HG03521 (cell line): ENCODE measurements around the gene PIBF1.
A peak's percentile ranks its signal among the peaks of the same experiment; 100 is the strongest.
"Not testable (repeated sequence)": the region's sequence is repeated elsewhere in the genome, so short reads cannot be mapped to it uniquely, and the experiment has no call there.

ENCODE experiments used
- ATAC-seq: cut with Tn5 transposase; IDR thresholded peaks from one replicate; pipeline ENCODE4 v1.9.1; 2021; ENCODE audit warnings: mild to moderate bottlenecking, moderate library complexity; ENCODE audit not compliant: unreplicated experiment

Gene PIBF1, protein sequence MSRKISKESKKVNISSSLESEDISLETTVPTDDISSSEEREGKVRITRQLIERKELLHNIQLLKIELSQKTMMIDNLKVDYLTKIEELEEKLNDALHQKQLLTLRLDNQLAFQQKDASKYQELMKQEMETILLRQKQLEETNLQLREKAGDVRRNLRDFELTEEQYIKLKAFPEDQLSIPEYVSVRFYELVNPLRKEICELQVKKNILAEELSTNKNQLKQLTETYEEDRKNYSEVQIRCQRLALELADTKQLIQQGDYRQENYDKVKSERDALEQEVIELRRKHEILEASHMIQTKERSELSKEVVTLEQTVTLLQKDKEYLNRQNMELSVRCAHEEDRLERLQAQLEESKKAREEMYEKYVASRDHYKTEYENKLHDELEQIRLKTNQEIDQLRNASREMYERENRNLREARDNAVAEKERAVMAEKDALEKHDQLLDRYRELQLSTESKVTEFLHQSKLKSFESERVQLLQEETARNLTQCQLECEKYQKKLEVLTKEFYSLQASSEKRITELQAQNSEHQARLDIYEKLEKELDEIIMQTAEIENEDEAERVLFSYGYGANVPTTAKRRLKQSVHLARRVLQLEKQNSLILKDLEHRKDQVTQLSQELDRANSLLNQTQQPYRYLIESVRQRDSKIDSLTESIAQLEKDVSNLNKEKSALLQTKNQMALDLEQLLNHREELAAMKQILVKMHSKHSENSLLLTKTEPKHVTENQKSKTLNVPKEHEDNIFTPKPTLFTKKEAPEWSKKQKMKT

DNA sequence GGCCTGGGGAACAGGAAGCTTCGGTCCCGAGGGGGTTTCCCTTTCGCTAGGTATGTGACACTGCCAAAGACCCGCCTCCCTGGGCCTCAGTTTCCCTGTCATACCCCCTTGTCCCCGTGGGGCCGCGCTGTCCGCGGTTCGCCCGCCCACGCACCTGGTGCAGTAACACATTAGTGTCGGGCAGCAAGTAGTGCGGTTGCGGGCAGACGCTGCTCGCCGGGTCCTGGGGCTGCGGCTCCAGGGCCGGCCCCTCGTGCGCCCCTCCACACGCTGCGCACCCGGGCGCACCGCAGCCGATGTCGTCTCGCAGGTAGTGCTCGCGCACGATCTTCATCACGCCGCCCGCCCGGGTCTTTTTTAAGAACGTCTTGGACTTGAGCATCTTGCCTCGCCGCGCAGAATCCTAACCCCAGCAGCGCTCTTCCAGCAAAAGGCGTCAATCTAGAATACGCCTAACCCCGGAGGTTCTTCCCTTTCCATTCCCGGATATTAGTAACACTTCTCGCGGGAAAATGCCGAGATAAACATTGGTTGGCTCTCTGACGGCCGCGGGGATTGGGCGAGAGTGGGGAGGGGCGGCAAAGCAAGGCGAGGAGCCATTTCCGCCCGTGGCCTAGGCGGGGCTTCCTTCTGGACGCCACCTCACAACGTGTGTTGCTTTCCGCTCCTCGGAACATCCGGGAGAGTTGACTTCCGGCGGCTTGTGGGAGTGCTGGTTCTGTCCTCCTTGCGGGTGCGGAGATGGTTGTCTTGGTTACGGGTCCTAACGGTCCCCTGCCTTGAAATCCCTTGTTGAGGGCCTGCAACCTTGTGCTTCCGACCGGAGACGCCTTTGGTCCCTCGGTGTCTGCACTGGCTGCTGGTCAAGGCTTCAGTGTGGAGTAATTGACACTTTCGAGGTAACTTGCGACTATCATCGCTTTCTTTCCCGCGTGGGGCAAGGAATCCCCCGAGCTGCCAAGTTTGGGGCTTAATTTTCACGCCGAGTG, at the start of gene PIBF1, which contains the start of gene DIS3:
TSS of gene PIBF1 (plus strand) at position 683 of the 989 bp plus-strand sequence. CDS start 1,337 bp downstream, outside the sequence.
TSS of gene DIS3 (minus strand) at position 450 of the 989 bp plus-strand sequence. CDS start at position 382, 68 bp downstream.
- peak; percentile 98 for ATAC-seq

- no peak for ATAC-seq
These were observed 44.9 kb upstream of the PIBF1 start for GRCh38 chr13:72737033-72737432.

GRCh38 chr13:72740015-72740414, 41.9 kb upstream of the PIBF1 start:
- no peak for ATAC-seq

GRCh38 chr13:72745260-72745659, 36.7 kb upstream of the PIBF1 start:
- ATAC-seq = no peak

- no peak for ATAC-seq
These were observed 30.7 kb upstream of the PIBF1 start for GRCh38 chr13:72751220-72751619.

DNA sequence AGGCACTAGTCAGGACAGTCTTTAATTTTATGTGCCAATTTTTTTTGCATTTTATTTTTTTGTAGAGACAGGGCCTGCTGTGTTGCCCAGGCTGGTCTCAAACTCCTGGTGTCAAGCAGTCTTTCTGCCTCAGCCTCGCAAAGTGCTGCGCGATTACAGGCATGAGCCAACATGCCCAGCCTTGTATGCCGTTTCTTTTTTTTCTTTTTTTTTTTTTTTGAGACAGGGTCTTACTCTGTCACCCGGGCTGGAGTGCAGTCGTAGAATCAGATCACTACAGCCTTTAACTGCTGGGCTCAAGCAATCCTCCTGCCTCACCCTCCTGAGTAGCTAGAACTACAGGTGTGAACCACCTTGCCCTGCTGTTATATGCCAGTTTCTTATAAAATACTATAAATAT, 27.8 kb upstream of the PIBF1 start:
- no peak for ATAC-seq

DNA sequence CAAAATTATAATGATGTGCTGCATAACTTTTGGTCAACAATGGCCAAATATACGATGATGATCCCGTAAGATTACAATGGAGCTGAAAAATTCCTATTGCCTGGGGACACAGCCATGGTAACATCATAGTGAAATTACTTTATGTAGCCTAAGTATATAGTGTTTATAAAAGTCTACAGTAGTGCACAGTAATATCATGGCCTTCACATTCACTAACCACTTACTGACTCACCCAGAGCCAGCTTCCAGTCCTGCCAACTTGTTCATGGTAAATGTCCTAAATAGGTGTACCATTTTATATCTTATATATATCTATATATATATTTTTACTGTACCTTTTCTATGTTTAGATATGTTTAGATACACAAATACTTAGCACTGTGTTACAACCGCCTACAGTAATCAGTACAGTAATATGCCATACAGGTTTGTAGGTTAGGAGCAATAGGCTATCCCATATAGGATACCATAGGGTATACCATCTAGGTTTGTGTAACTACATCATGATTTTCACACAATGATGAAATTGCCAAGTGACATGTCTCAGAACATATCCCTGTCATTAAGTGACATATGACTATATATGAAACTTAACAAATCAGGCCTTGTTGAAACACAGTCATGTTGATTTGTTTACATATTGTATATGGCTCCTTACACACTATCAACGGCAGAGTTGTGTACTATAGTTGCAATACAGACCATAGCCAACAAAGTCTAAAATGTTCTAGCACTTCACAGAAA, 24.0 kb upstream of the PIBF1 start:
- ATAC-seq = no peak

GRCh38 chr13:72760189-72760588, 21.7 kb upstream of the PIBF1 start:
- no peak for ATAC-seq

DNA sequence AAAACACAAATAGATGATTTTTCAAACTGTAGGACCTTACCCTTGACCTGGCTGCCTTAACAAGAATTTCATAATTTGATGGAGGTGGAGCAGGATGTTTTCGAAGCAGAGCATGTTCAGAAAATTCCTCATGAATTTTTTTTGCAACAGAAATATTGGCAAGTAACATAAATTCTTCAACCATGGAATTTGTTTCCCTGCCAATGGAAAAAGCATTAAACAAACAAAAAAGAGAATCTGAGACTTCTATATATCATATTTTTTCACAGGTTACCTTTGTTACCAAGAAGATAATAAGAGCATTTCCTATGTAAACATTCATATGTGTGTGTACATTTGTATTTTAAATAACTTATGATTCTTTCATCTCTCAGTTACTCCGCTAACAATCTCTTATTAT, 18.5 kb upstream of the PIBF1 start:
- no peak for ATAC-seq

- ATAC-seq = no peak
These were observed 7.9 kb upstream of the PIBF1 start for GRCh38 chr13:72774019-72774418.

GRCh38 chr13:72782717-72783116, 784 bp downstream of the PIBF1 start:
- ATAC-seq = no peak

- ATAC-seq = not testable (repeated sequence)
These were observed 2.7 kb downstream of the PIBF1 start for GRCh38 chr13:72784679-72785078.

GRCh38 chr13:72788831-72789230, 6.9 kb downstream of the PIBF1 start:
- ATAC-seq = no peak

GRCh38 chr13:72792640-72793039, 10.7 kb downstream of the PIBF1 start:
- ATAC-seq = no peak

DNA sequence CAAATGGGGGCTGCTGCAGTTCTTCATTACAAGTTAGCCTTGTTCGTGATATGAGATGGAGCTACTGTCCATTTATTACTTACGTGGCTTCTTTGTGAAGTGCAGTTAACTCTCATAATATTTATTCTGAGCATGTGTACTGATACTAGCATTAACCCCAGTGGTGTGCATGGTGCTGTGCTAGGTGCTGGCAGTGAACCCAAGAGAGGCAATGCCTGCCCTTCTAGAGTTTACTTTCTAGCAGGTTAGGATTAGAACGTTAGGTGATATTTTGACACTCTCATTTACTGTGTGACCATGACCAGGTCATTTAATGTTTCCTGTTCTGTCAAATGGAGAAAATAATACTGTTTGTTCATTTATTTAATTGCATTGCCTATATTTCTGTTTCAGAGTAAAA, 16.9 kb downstream of the PIBF1 start:
- ATAC-seq = no peak

DNA sequence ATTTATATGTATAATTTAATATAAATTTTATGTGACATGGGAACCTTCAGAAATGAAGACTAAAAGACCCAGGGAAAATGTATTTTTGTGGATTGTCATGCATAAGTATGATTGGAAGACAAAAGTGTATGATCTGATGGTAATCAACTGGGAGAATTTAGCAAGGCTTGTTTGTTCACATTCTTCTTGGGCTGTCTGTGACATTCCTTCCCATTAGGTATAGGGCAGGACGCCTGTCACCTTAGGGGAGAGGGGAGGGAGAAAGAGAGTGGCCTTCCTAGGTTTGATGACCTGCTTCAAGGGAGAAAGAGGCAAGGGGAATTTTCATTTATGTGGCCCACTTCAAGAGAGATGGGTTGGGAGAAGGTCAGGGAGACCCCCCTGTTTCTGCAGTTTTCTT, 22.4 kb downstream of the PIBF1 start:
- ATAC-seq = no peak

GRCh38 chr13:72805676-72806346, 23.9 kb downstream of the PIBF1 start:
- ATAC-seq = no peak

DNA sequence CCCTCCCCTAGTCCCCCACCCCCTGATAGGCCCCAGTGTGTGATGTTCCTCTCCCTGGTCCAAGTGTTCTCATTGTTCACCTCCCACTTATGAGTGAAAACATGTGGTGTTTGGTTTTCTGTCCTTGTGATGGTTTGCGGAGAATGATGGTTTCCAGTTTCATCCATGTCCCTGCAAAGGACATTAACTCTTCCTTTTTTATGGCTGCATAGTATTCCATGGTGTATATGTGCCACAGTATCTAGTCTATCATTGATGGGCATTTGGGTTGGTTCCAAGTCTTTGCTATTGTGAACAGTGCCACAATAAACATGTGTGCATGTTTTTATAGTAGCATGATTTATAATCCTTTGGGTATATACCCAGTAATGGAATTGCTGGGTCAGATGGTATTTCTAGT, 24.6 kb downstream of the PIBF1 start:
- ATAC-seq = not testable (repeated sequence)

DNA sequence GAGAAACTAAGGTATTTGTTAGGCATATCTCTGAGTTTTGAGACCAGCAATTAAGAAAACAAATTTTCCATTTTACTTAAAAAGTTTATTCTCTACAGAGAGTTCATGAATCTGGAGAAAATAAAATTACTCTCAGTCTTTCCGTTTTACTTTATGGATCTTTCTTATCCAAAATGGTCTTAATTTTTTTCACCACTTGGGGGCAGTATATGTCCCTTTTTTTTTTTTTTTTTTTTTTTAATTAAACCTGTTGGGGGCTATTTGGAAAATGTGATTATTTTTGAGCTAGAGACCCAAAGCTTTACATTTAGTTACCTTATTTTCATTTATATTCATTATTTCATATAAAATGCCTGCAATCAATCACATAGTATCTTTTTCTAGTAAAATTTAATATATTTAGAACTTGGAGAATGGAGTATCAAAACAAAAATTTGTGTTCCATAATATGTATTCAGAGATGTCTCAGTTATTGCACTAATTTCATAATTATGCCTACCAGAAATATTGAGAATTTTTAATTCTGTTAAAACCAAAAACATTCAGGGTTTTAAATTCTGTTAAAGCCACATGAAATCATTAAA, 27.1 kb downstream of the PIBF1 start:
- ATAC-seq = no peak
